ENCODE results near the gene LGALS3BP.
A peak's percentile ranks its signal among the peaks of the same experiment; 100 is the strongest.

The LGALS3BP gene

GRCh38 chr17:78998311-78999055 is 18.8 kb upstream of the LGALS3BP start:
- no peak for DNase-seq

GRCh38 chr17:78997881-78998280 is 18.2 kb upstream of the LGALS3BP start:
- DNase-seq = no peak

- no peak for DNase-seq
Measured at GRCh38 chr17:78997231-78997741, 17.6 kb upstream of the LGALS3BP start.

GRCh38 chr17:78996781-78997201 is 17.1 kb upstream of the LGALS3BP start:
- no peak for DNase-seq

- no peak for DNase-seq
Measured at GRCh38 chr17:78995761-78996451, 16.2 kb upstream of the LGALS3BP start.

- no peak for DNase-seq
Measured at GRCh38 chr17:78995022-78995760, 15.5 kb upstream of the LGALS3BP start.

- DNase-seq = no peak
Measured at GRCh38 chr17:78993981-78994671, 14.4 kb upstream of the LGALS3BP start.

GRCh38 chr17:78993241-78993956 is 13.7 kb upstream of the LGALS3BP start:
- DNase-seq = peak; percentile 32 to 42

GRCh38 chr17:78992542-78993212 is 13.0 kb upstream of the LGALS3BP start:
- no peak for DNase-seq

- no peak for DNase-seq
Measured at GRCh38 chr17:78991906-78992532, 12.3 kb upstream of the LGALS3BP start.

- DNase-seq = no peak
Measured at GRCh38 chr17:78991017-78991738, 11.5 kb upstream of the LGALS3BP start.

GRCh38 chr17:78990349-78991016 is 10.8 kb upstream of the LGALS3BP start:
- no peak for DNase-seq

GRCh38 chr17:78988152-78988551 is 8.4 kb upstream of the LGALS3BP start:
- no peak for DNase-seq

GRCh38 chr17:78986649-78987328 is 7.1 kb upstream of the LGALS3BP start:
- no peak for DNase-seq

- peak in 1 of 2 donors; percentile 23 for DNase-seq
Measured at GRCh38 chr17:78986048-78986648, 6.4 kb upstream of the LGALS3BP start.

- DNase-seq = no peak
Measured at GRCh38 chr17:78985395-78985794, 5.7 kb upstream of the LGALS3BP start.

- no peak for DNase-seq
Measured at GRCh38 chr17:78981010-78981888, 1.5 kb upstream of the LGALS3BP start.

GRCh38 chr17:78980624-78980972 is 875 bp upstream of the LGALS3BP start:
- no peak for DNase-seq
